Astrocyte (in vitro differentiated cells and primary cell): ENCODE measurements around the gene PI4KB. TPM values are rescaled to one million over a fixed set of nuclear protein-coding genes. Genes with fewer than 3 reads are reported as not detected.

ENCODE experiments used
- DNase-seq: peaks from one replicate; pipeline ENCODE4 v3.0.0-alpha.2; 2010; ENCODE audit warnings: low read depth
- FAIRE-seq: peaks from 2 replicates; lab custom pipeline; 2011; peaks lifted over from hg19 to GRCh38; lab: Jason Lieb, UNC
- H2AFZ ChIP-seq: 2 replicates; pipeline ENCODE4 v1.6.0; 2012; ENCODE audit warnings: low read depth, low read length, inconsistent platforms
- H3K27ac ChIP-seq: 2 replicates; pipeline ENCODE4 v1.5.1; 2011; ENCODE audit warnings: low read depth, low read length, inconsistent platforms
- H3K27me3 ChIP-seq: 2 replicates; pipeline ENCODE4 v1.6.0; 2011; ENCODE audit warnings: low read length, inconsistent platforms; ENCODE audit not compliant: insufficient read depth
- H3K36me3 ChIP-seq: 2 replicates; pipeline ENCODE4 v1.5.1; 2011; ENCODE audit warnings: low read length, inconsistent platforms; ENCODE audit not compliant: insufficient read depth
- H3K4me1 ChIP-seq: 2 replicates; pipeline ENCODE4 v1.5.1; 2011; ENCODE audit warnings: low read length, inconsistent platforms; ENCODE audit not compliant: insufficient read depth
- H3K4me2 ChIP-seq: 2 replicates; pipeline ENCODE4 v1.6.0; 2012; ENCODE audit warnings: low read length, inconsistent platforms
- H3K4me3 ChIP-seq: 2 replicates; pipeline ENCODE4 v1.5.1; 2011; ENCODE audit warnings: low read depth, mild to moderate bottlenecking, low read length, inconsistent platforms; ENCODE audit not compliant: insufficient read depth
- H3K79me2 ChIP-seq: 2 replicates; pipeline ENCODE4 v1.6.0; 2012; ENCODE audit warnings: mild to moderate bottlenecking, low read length, inconsistent platforms; ENCODE audit not compliant: insufficient read depth
- H3K9ac ChIP-seq: 2 replicates; pipeline ENCODE4 v1.6.0; 2012; ENCODE audit warnings: mild to moderate bottlenecking, low read length, inconsistent platforms
- H3K9me3 ChIP-seq: 2 replicates; pipeline ENCODE4 v1.5.1; 2012; ENCODE audit warnings: low read depth, mild to moderate bottlenecking, low read length, inconsistent platforms; ENCODE audit not compliant: insufficient read depth
- H4K20me1 ChIP-seq: 2 replicates; pipeline ENCODE4 v1.6.0; 2012; ENCODE audit warnings: low read length, inconsistent platforms; ENCODE audit not compliant: insufficient read depth
- H3K27ac Mint-ChIP-seq: one replicate; pipeline ENCODE4 v1.8.0; 2021; ENCODE audit warnings: mild to moderate bottlenecking, mixed read lengths; ENCODE audit not compliant: unreplicated experiment
- H3K27me3 Mint-ChIP-seq: one replicate; pipeline ENCODE4 v1.8.0; 2021; ENCODE audit warnings: low read depth, mixed read lengths; ENCODE audit not compliant: unreplicated experiment
- H3K36me3 Mint-ChIP-seq: one replicate; pipeline ENCODE4 v1.8.0; 2021; ENCODE audit warnings: low read depth, mixed read lengths; ENCODE audit not compliant: unreplicated experiment
- H3K4me1 Mint-ChIP-seq: one replicate; pipeline ENCODE4 v1.8.0; 2021; ENCODE audit warnings: low read depth, mixed read lengths; ENCODE audit not compliant: unreplicated experiment
- H3K4me3 Mint-ChIP-seq: one replicate; pipeline ENCODE4 v1.8.0; 2021; ENCODE audit warnings: mild to moderate bottlenecking, moderate library complexity, mixed read lengths; ENCODE audit not compliant: unreplicated experiment
- H3K9me3 Mint-ChIP-seq: one replicate; pipeline ENCODE4 v1.8.0; 2021; ENCODE audit warnings: mild to moderate bottlenecking, mixed read lengths; ENCODE audit not compliant: unreplicated experiment
- CTCF ChIP-seq: IDR thresholded peaks from 2 replicates; pipeline ENCODE4 v1.5.1; 2011; ENCODE audit warnings: low read depth, mild to moderate bottlenecking, inconsistent platforms, low read length, moderate library complexity; ENCODE audit not compliant: insufficient read depth
- EZH2 ChIP-seq: IDR thresholded peaks from 2 replicates; pipeline ENCODE4 v1.6.1; 2012; ENCODE audit warnings: mild to moderate bottlenecking, low read length, inconsistent platforms; ENCODE audit not compliant: insufficient read depth
- total RNA-seq: library from RNA; stranded (reverse); gene quantifications from 2 replicates; pipeline ENCODE4 v1.2.1, GENCODE V29; 2021

Gene PI4KB
- total RNA-seq, 1 donor from 2014 or later = 67.8 TPM

GRCh38 chr1:151372058-151372934, 45.1 kb upstream of the PI4KB start, which contains the start of gene SELENBP1:
SELENBP1 (minus strand) TSS chr1:151372705; CDS start chr1:151372641, 64 bp downstream.
- H3K4me3 Mint-ChIP-seq = peak within 1 kb of the TSS; percentile 72
- Histone ChIP-seq H2AFZ (peak within 1 kb of the TSS; percentile 78), H3K9me3 (no peaks in the 10 kb centered on the region), H3K79me2 (no peaks in the 10 kb centered on the region), H3K36me3 (no peaks in the 10 kb centered on the region), H3K4me1 (peaks cover 10% of the 10 kb centered on the region), H3K27ac (no peak within 1 kb of the TSS), H3K4me3 (peak within 1 kb of the TSS; percentile 34), H3K27me3 (no peaks in the 10 kb centered on the region), H3K4me2 (peak within 1 kb of the TSS; percentile 81), H4K20me1 (no peaks in the 10 kb centered on the region), H3K9ac (peak within 1 kb of the TSS; percentile 30)
- no peaks in the 10 kb centered on the region for H3K36me3 Mint-ChIP-seq
- H3K4me1 Mint-ChIP-seq = peaks cover 3% of the 10 kb centered on the region
- peak within 1 kb of the TSS; percentile 1 for H3K27ac Mint-ChIP-seq
- H3K9me3 Mint-ChIP-seq = no peaks in the 10 kb centered on the region
- TF ChIP-seq CTCF (no peak), EZH2 (no peak)
- DNase-seq (peak; percentile 31), FAIRE-seq (no peak)
- H3K27me3 Mint-ChIP-seq = peaks cover 4% of the 10 kb centered on the region

DNA sequence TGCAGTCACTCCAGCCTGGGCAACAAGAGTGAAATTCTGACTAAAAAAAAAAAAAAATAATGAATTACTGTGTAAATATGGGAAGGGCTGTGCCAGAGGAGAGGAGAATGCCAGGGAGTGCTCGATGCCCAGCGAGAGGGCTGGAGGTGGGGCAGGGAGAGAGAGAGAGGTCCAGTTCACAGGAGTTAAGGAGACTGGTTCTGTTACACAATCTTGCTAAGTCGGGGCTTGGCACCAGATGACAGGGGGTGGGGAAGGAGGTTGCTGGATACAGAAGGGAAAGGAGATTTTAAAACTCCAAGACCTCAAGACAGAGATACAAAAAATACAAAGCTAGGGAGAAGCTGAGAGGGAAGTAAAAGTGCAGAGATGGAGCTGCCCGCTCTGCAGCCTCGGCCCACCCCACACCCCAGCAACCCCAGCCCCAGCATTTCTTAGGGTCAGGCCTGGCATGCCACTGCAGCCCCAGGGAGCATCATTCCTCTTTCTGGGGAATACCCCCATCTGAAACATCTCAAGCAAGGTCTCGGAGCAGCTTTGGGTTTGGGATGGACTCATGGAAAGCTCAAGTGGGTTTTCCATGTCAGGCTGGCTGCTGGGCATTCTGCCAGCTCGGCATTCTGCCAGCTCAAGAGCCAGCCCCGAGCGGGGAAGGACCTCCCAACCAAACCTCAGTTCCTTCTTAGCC, 44.3 kb upstream of the PI4KB start:
- no peaks in the 10 kb centered on the region for H3K9me3 Mint-ChIP-seq
- H3K4me1 Mint-ChIP-seq = peaks cover 3% of the 10 kb centered on the region
- no peaks in the 10 kb centered on the region for H3K79me2 ChIP-seq
- H3K9me3 ChIP-seq = no peaks in the 10 kb centered on the region
- DNase-seq (peak; percentile 8), FAIRE-seq (no peak)
- peak overlapping the region; percentile 54 for H3K4me3 Mint-ChIP-seq
- H3K27me3 Mint-ChIP-seq = peaks cover 4% of the 10 kb centered on the region
- H4K20me1 ChIP-seq = no peaks in the 10 kb centered on the region
- peak overlapping the region; percentile 81 for H3K4me2 ChIP-seq
- H3K36me3 Mint-ChIP-seq = no peaks in the 10 kb centered on the region
- no peak overlapping the region for H2AFZ ChIP-seq
- TF ChIP-seq EZH2 (no peak), CTCF (no peak)
- no peaks in the 10 kb centered on the region for H3K27me3 ChIP-seq
- no peak overlapping the region for H3K27ac Mint-ChIP-seq
- H3K4me3 ChIP-seq = no peak overlapping the region
- no peak overlapping the region for H3K9ac ChIP-seq
- H3K36me3 ChIP-seq = no peaks in the 10 kb centered on the region
- H3K4me1 ChIP-seq = peaks cover 10% of the 10 kb centered on the region
- H3K27ac ChIP-seq = no peak overlapping the region
